Endothelial cell of umbilical vein (primary cell): ENCODE measurements around the gene NDRG2. TPM values are rescaled to one million over a fixed set of nuclear protein-coding genes. Genes with fewer than 3 reads are reported as not detected.

ENCODE experiments used
- BruUV-seq: library from RNA; stranded (reverse); fragments of 400-500 nt; replicated peaks from 2 replicates; lab custom pipeline; 2021; lab: Mats Ljungman, UMichigan
- CTCF ChIA-PET: fragments of 300-600, 350-600 bp; sonication (Branson Sonifier 250); formaldehyde crosslinking; loops from one replicate; lab custom pipeline; 2021; ENCODE audit warnings: antibody characterized with exemption, inconsistent platforms; lab: Charles Lee
- POLR2A ChIA-PET: fragments of 300-600, 350-600 bp; sonication (Branson Sonifier 250); formaldehyde crosslinking; loops from one replicate; lab custom pipeline; 2021; ENCODE audit warnings: antibody characterized with exemption, inconsistent platforms; lab: Charles Lee
- DNase-seq: peaks from one replicate; pipeline ENCODE4 v3.0.0-alpha.2; 2011; ENCODE audit warnings: low read depth, low spot score
- FAIRE-seq: peaks from 2 replicates; lab custom pipeline; 2011; peaks lifted over from hg19 to GRCh38; lab: Jason Lieb, UNC
- H2AFZ ChIP-seq: 2 replicates; pipeline ENCODE4 v1.6.0; 2012; ENCODE audit warnings: low read depth, low read length, control low read depth, inconsistent platforms
- H3K27ac ChIP-seq: 2 replicates; pipeline ENCODE4 v1.5.1; 2011; ENCODE audit warnings: low read depth, mild to moderate bottlenecking, control low read depth, low read length, moderate library complexity; ENCODE audit not compliant: insufficient read depth
- H3K27me3 ChIP-seq, 2 experiments: 2 replicates each; pipeline versions ENCODE4 v1.6.0 to v1.6.1; 2011; ENCODE audit warnings: low read length in 2 of 2, mixed read lengths in 1 of 2; ENCODE audit not compliant: control insufficient read depth in 2 of 2, insufficient read depth in 2 of 2
- H3K36me3 ChIP-seq, 2 experiments: 2 replicates in 1 of 2; 3 replicates in 1 of 2; pipeline ENCODE4 v1.5.1; 2011; ENCODE audit warnings: low read length in 2 of 2, mild to moderate bottlenecking in 1 of 2, moderate library complexity in 1 of 2; ENCODE audit not compliant: control insufficient read depth in 2 of 2, insufficient read depth in 2 of 2; ENCODE audit errors: extremely low read depth in 1 of 2
- H3K4me1 ChIP-seq: 3 replicates; pipeline ENCODE4 v1.5.1; 2011; ENCODE audit warnings: mild to moderate bottlenecking, low read length; ENCODE audit not compliant: control insufficient read depth, insufficient read depth; ENCODE audit errors: extremely low read depth
- H3K4me2 ChIP-seq: 2 replicates; pipeline ENCODE4 v1.6.1; 2011; ENCODE audit warnings: low read length, control low read depth, mixed read lengths; ENCODE audit not compliant: insufficient read depth
- H3K4me3 ChIP-seq, 3 experiments: fragments of 200-600 bp in 1 of 3; sonication (generic), shearing (Covaris generic) in 1 of 3; replicated peaks in 1 of 3; 2 replicates each; pipeline ENCODE4 v1.5.1; 2011 to 2016; ENCODE audit warnings: control low read depth in 3 of 3, low read length in 3 of 3, mild to moderate bottlenecking in 2 of 3, inconsistent platforms in 1 of 3, low read depth in 1 of 3, moderate library complexity in 1 of 3; ENCODE audit not compliant: insufficient read depth in 1 of 3
- H3K79me2 ChIP-seq: 2 replicates; pipeline ENCODE4 v1.6.0; 2012; ENCODE audit warnings: low read length, inconsistent platforms; ENCODE audit not compliant: control insufficient read depth, insufficient read depth
- H3K9ac ChIP-seq: replicated peaks from 2 replicates; pipeline ENCODE3; 2011; ENCODE audit warnings: low read length, control low read depth; ENCODE audit not compliant: insufficient read depth; ENCODE audit errors: extremely low read depth
- H3K9me1 ChIP-seq: replicated peaks from 3 replicates; pipeline ENCODE4 v1.6.0; 2011; ENCODE audit warnings: mild to moderate bottlenecking, low read length; ENCODE audit not compliant: control insufficient read depth, insufficient read depth; ENCODE audit errors: extremely low read depth
- H3K9me3 ChIP-seq: replicated peaks from 2 replicates; pipeline ENCODE4 v1.5.1; 2012; ENCODE audit warnings: low read length, inconsistent platforms; ENCODE audit not compliant: control insufficient read depth, insufficient read depth
- H4K20me1 ChIP-seq: replicated peaks from 2 replicates; pipeline ENCODE3; 2011; ENCODE audit warnings: mild to moderate bottlenecking, low read length; ENCODE audit not compliant: control insufficient read depth, insufficient read depth; ENCODE audit errors: extremely low read depth
- CTCF ChIP-seq, 2 donors: IDR thresholded peaks; 1 replicate in 1 of 2; 2 replicates in 1 of 2; pipeline ENCODE4 v1.5.1; 2011; ENCODE audit warnings: low read length in 2 of 2, mild to moderate bottlenecking in 2 of 2, moderate library complexity in 2 of 2, control low read depth in 1 of 2, inconsistent platforms in 1 of 2, low read depth in 1 of 2; ENCODE audit not compliant: insufficient read depth in 1 of 2; ENCODE audit errors: extremely low read depth in 1 of 2
- EZH2 ChIP-seq: IDR thresholded peaks from 2 replicates; pipeline ENCODE4 v1.6.1; 2012; ENCODE audit warnings: borderline replicate concordance, low read depth, mild to moderate bottlenecking, moderate library complexity, low read length, inconsistent platforms; ENCODE audit not compliant: severe bottlenecking
- FOS ChIP-seq: IDR thresholded peaks from 2 replicates; pipeline ENCODE4 v1.6.1; 2011; ENCODE audit warnings: mild to moderate bottlenecking, low read length, moderate library complexity, borderline replicate concordance; ENCODE audit not compliant: insufficient read depth
- GATA2 ChIP-seq: IDR thresholded peaks from 2 replicates; pipeline ENCODE4 v1.7.0; 2011; ENCODE audit warnings: low read depth, mild to moderate bottlenecking, moderate library complexity, mixed read lengths, low read length; ENCODE audit not compliant: insufficient read length, insufficient read depth
- JUN ChIP-seq: IDR thresholded peaks from 2 replicates; pipeline ENCODE4 v1.6.1; 2011; ENCODE audit warnings: borderline replicate concordance, low read depth; ENCODE audit not compliant: insufficient read length, insufficient read depth
- MAX ChIP-seq: IDR thresholded peaks from 2 replicates; pipeline ENCODE4 v1.6.1; 2011; ENCODE audit not compliant: insufficient read depth, insufficient read length
- MYC ChIP-seq: IDR thresholded peaks from one replicate; pipeline ENCODE4 v1.6.1; 2011; ENCODE audit warnings: mild to moderate bottlenecking, low read depth, low read length
- POLR2A ChIP-seq: IDR thresholded peaks from 2 replicates; pipeline ENCODE4 v1.6.1; 2012; ENCODE audit warnings: low read depth, mild to moderate bottlenecking, control low read depth, low read length
- POLR2AphosphoS5 ChIP-seq: IDR thresholded peaks from 2 replicates; pipeline ENCODE4 v1.6.1; 2012; ENCODE audit warnings: low read depth, mild to moderate bottlenecking, control low read depth, low read length, moderate library complexity; ENCODE audit not compliant: insufficient read depth
- dilution Hi-C: fragments of 300-500 bp; cut with MboI; formaldehyde crosslinking; loops from one replicate; pipeline ENCODE4 v1.15.0; 2019; ENCODE audit warnings: low sequenced_read_pairs; ENCODE audit not compliant: extremely low pct_ligation_motif_present
- intact Hi-C: fragments of 100-400 bp; cut with micrococcal nuclease; formaldehyde crosslinking; loops from one replicate; pipeline ENCODE4 v1.10.0; 2022
- polyA plus RNA-seq, 4 experiments: library from polyadenylated mRNA; depleted of rRNA in 3 of 4; stranded (reverse) in 3 of 4; unstranded in 1 of 4; fragments of >200 nt; gene quantifications; 2 replicates each; pipeline versions ENCODE4 v1.2.1 to v1.2.3, GENCODE V29; 2011 to 2012; ENCODE audit warnings: missing spikeins in 1 of 4
- total RNA-seq: library from RNA; stranded (reverse); gene quantifications from 2 replicates; pipeline ENCODE4 v1.2.3, GENCODE V29; 2021

NDRG2 gene
- total and polyA plus RNA-seq, 2 donors (not counting 3 experiments of a cell fraction or from before 2014, with no cell fraction given): 0.54 TPM; not detected in 1

GRCh38 chr14:21058903-21059302 lies 34.0 kb upstream of the NDRG2 start:
- no peaks in the 10 kb centered on the region for H4K20me1 ChIP-seq
- dilution Hi-C loops (no loop called here), intact Hi-C loops (no loop called here)
- H3K9me1 ChIP-seq: no peaks in the 10 kb centered on the region
- CTCF ChIA-PET: interaction anchor here (0.9 to 1.8 kb wide), 3 partner anchors 10 to 44 kb away, joined by 4 to 8 read pairs (median 5); no protein-coding TSS in a partner anchor
- no peaks in the 10 kb centered on the region for H3K79me2 ChIP-seq
- H3K36me3 ChIP-seq: no peaks in the 10 kb centered on the region
- no peak overlapping the region for H2AFZ ChIP-seq
- no peak for TF ChIP-seq EZH2
- no peak for TF ChIP-seq CTCF (IDR thresholded peaks at IDR 0.05; ENCODE audit: extremely low read depth in 1 of 2, insufficient read depth in 1 of 2, low read depth in 1 of 2, low read length in 2 of 2)
- no peak for TF ChIP-seq MAX
- no peak for TF ChIP-seq JUN
- TF ChIP-seq POLR2A: no peak
- no peak for TF ChIP-seq FOS
- TF ChIP-seq MYC: no peak
- TF ChIP-seq POLR2AphosphoS5: no peak
- no peak for TF ChIP-seq GATA2
- H3K27ac ChIP-seq: no peak overlapping the region
- no peaks in the 10 kb centered on the region for H3K9me3 ChIP-seq
- DNase-seq (no peak), FAIRE-seq (no peak)
- no peak overlapping the region for H3K4me2 ChIP-seq
- H3K27me3 ChIP-seq: peaks cover 14 to 30% of the 10 kb centered on the region in 2 experiments
- POLR2A ChIA-PET: no interaction called here
- H3K9ac ChIP-seq: no peak overlapping the region
- BruUV-seq: no TSS peak
- no peaks in the 10 kb centered on the region for H3K4me1 ChIP-seq
- H3K4me3 ChIP-seq: no peak overlapping the region
